Activated naive CD4-positive, alpha-beta T cell treated with anti-CD3 and anti-CD28 coated beads for 36 hours (primary cell): Measurements from ENCODE around the gene RARRES2. TPM values are rescaled to one million over a fixed set of nuclear protein-coding genes. Genes with fewer than 3 reads are reported as not detected.

Source experiments
- CTCF ChIA-PET: fragments of 350-600 bp; sonication (Branson Sonifier 250); formaldehyde crosslinking; loops from one replicate; lab custom pipeline; 2021; ENCODE audit warnings: antibody characterized with exemption; lab: Charles Lee
- DNase-seq: peaks from one replicate; pipeline ENCODE4 v3.0.0-alpha.2; 2020
- H3K27ac Mint-ChIP-seq: one replicate; pipeline ENCODE4 v1.8.0; 2021; ENCODE audit warnings: mild to moderate bottlenecking, mixed read lengths
- H3K27me3 Mint-ChIP-seq: one replicate; pipeline ENCODE4 v1.8.0; 2021; ENCODE audit warnings: low read depth, mixed read lengths
- H3K36me3 Mint-ChIP-seq: one replicate; pipeline ENCODE4 v1.8.0; 2021; ENCODE audit warnings: low read depth, mixed read lengths
- H3K4me1 Mint-ChIP-seq: one replicate; pipeline ENCODE4 v1.8.0; 2021; ENCODE audit warnings: low read depth, mixed read lengths
- H3K4me3 Mint-ChIP-seq: one replicate; pipeline ENCODE4 v1.8.0; 2021; ENCODE audit warnings: mild to moderate bottlenecking, moderate library complexity, mixed read lengths
- H3K9me3 Mint-ChIP-seq: one replicate; pipeline ENCODE4 v1.8.0; 2021; ENCODE audit warnings: mixed read lengths
- intact Hi-C: fragments of 100-400 bp; cut with micrococcal nuclease; formaldehyde crosslinking; loops from one replicate; pipeline ENCODE4 v1.15.1; 2023
- total RNA-seq, 2 experiments: library from RNA; stranded (reverse); gene quantifications; one replicate each; pipeline ENCODE4 v1.2.3, GENCODE V29; 2021

Gene RARRES2
- total RNA-seq, 2 experiments from 2014 or later, result not detected

GRCh38 chr7:150368096-150368883, 26.9 kb upstream of the RARRES2 start, which contains the start of gene REPIN1:
REPIN1 (plus strand) TSS chr7:150368822; CDS start chr7:150369712, 890 bp downstream.
- Mint-ChIP-seq H3K36me3 (peaks cover 11% of the 10 kb centered on the region), H3K4me3 (peak within 1 kb of the TSS; percentile 94), H3K27me3 (no peaks in the 10 kb centered on the region), H3K9me3 (no peaks in the 10 kb centered on the region), H3K27ac (peak within 1 kb of the TSS; percentile 95), H3K4me1 (peaks cover 45% of the 10 kb centered on the region)
- peak; percentile 84 for DNase-seq
- CTCF ChIA-PET, result interaction anchor here (3.4 kb wide), 1 partner anchor 12 kb away, joined by 22 read pairs; no protein-coding TSS in a partner anchor
- intact Hi-C loops, result loop anchor here (1.0 to 5.0 kb wide), 4 partner anchors 11 to 389 kb away; partner anchors contain the start of gene GIMAP7

GRCh38 chr7:150367677-150368095, 26.3 kb upstream of the RARRES2 start:
- DNase-seq, result no peak
- intact Hi-C loops, result loop anchor here (1.0 to 5.0 kb wide), 4 partner anchors 10 to 389 kb away; partner anchors contain the start of gene GIMAP7
- CTCF ChIA-PET, result interaction anchor here (1.2 to 3.4 kb wide), 4 partner anchors 10 to 51 kb away, joined by 3 to 22 read pairs (median 8); no protein-coding TSS in a partner anchor
- H3K4me3 Mint-ChIP-seq, result peak overlapping the region; percentile 80
- H3K27me3 Mint-ChIP-seq, result no peaks in the 10 kb centered on the region
- H3K4me1 Mint-ChIP-seq, result peaks cover 45% of the 10 kb centered on the region
- H3K9me3 Mint-ChIP-seq, result no peaks in the 10 kb centered on the region
- peaks cover 6% of the 10 kb centered on the region for H3K36me3 Mint-ChIP-seq
- H3K27ac Mint-ChIP-seq, result peak overlapping the region; percentile 94

DNA sequence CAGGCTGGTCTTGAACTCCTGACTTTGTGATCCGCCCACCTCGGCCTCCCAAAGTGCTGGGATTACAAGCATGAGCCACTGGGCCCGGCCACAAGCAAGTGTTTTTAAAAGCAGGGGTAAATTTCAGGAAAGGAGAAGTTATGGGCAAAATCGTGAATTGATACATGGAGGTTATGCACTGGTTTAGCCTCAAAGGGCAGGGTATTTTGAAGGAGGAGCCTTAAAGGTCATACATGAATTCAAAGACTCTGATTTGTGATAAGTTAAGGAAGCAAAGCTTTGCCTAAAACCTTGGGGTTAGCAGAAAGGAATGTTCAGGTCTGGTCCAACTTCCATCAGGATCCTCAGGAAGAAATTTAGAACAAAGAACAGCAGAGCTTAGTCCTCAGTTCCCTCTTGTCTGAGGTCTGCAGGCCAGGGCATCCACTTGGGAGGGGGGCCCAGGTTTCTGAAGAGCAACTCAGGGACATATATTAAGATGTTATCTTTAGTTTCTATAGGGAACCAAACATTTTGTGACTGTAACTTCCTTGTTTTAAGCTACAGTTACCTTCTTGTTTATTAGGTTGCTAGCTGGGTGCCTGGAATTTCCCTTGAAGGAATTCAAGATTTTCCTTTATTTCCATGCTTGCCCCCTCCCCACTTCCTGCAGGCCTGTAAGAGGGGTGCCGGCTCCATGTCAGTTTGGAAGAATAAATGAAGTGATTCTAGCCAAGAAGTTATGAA, 24.4 kb upstream of the RARRES2 start:
- Mint-ChIP-seq H3K27me3 (no peaks in the 10 kb centered on the region), H3K36me3 (peaks cover 3% of the 10 kb centered on the region)
- intact Hi-C loops, result loop anchor here (5.0 kb wide), 1 partner anchor 146 kb away; the partner anchor contains the start of gene GIMAP7

GRCh38 chr7:150365194-150365593, 23.8 kb upstream of the RARRES2 start:
- no peaks in the 10 kb centered on the region for H3K27me3 Mint-ChIP-seq
- no peak overlapping the region for H3K4me3 Mint-ChIP-seq
- no peak overlapping the region for H3K27ac Mint-ChIP-seq
- no peaks in the 10 kb centered on the region for H3K9me3 Mint-ChIP-seq
- H3K36me3 Mint-ChIP-seq, result peaks cover 2% of the 10 kb centered on the region
- CTCF ChIA-PET, result interaction anchor here (0.5 to 1.1 kb wide), 4 partner anchors 10 to 862 kb away, joined by 3 to 4 read pairs (median 3); a partner anchor contains a TSS
- intact Hi-C loops, result loop anchor here (5.0 kb wide), 1 partner anchor 147 kb away; the partner anchor contains the start of gene GIMAP7
- DNase-seq, result no peak
- H3K4me1 Mint-ChIP-seq, result peaks cover 40% of the 10 kb centered on the region

More for the DNA sequence above, 24.4 kb upstream of the RARRES2 start:
- no peak for DNase-seq
- no peaks in the 10 kb centered on the region for H3K9me3 Mint-ChIP-seq
- CTCF ChIA-PET, result interaction anchor here (0.5 to 1.1 kb wide), 5 partner anchors 9 to 863 kb away, joined by 3 to 6 read pairs (median 3); a partner anchor contains a TSS
- H3K27ac Mint-ChIP-seq, result no peak overlapping the region
- H3K4me3 Mint-ChIP-seq, result no peak overlapping the region
- peaks cover 46% of the 10 kb centered on the region for H3K4me1 Mint-ChIP-seq

GRCh38 chr7:150363872-150364271, 22.4 kb upstream of the RARRES2 start:
- Mint-ChIP-seq H3K27me3 (no peaks in the 10 kb centered on the region), H3K36me3 (peaks cover under 1% of the 10 kb centered on the region), H3K4me1 (peaks cover 46% of the 10 kb centered on the region), H3K4me3 (no peak overlapping the region), H3K27ac (no peak overlapping the region), H3K9me3 (no peaks in the 10 kb centered on the region)
- DNase-seq, result no peak
- CTCF ChIA-PET, result no interaction called here
- intact Hi-C loops, result no loop called here

- CTCF ChIA-PET, result no interaction called here
- Mint-ChIP-seq H3K4me1 (peaks cover 51% of the 10 kb centered on the region), H3K27ac (no peak overlapping the region), H3K36me3 (no peaks in the 10 kb centered on the region), H3K4me3 (no peak overlapping the region), H3K9me3 (no peaks in the 10 kb centered on the region), H3K27me3 (no peaks in the 10 kb centered on the region)
- intact Hi-C loops, result no loop called here
- no peak for DNase-seq
These were observed 21.9 kb upstream of the RARRES2 start for GRCh38 chr7:150363370-150363769.

DNA sequence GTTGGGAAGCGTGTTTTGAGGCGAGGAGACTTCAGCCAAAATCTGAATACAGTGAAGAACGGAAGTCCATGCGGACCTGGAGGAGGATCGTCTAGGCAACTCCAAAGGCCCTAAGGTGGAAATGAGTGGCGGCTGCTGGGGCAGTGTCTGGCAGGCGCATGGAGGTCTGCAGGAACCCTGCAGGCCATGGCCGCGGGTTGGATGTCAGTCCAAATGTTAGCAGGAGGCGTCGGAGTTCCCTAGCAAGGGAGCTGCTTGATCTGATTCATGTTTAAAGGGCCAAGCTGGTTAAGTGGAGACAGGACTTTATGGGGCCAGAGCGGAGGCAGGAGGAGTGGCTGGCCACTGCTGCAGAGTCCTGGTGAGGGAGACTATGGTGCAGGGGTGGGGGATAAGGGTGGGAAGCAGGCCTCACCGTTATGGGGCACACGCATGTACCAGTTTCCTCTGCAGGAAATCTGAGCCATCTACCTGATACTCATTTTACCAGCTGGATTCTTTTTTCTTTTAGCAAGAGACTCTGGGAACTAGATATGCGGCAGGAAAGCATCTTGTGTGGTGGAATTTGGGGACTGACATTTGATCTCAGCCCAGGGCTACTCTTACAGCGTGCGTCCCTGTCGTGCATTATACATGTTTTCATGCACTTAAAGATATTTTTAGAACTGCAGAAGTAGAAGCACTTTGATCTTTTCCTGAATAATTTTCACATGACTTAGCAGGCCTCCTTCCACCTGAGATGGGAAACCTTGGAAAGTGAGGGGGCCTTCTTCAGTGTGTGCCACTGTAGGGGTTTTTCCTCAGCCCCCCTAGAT, 20.6 kb upstream of the RARRES2 start:
- H3K36me3 Mint-ChIP-seq, result no peaks in the 10 kb centered on the region
- no peak overlapping the region for H3K4me3 Mint-ChIP-seq
- no peak for DNase-seq
- intact Hi-C loops, result no loop called here
- H3K27me3 Mint-ChIP-seq, result no peaks in the 10 kb centered on the region
- CTCF ChIA-PET, result interaction anchor here (0.7 to 1.4 kb wide), 2 partner anchors 9 to 60 kb away, joined by 3 to 4 read pairs; no protein-coding TSS in a partner anchor
- H3K9me3 Mint-ChIP-seq, result no peaks in the 10 kb centered on the region
- no peak overlapping the region for H3K27ac Mint-ChIP-seq
- H3K4me1 Mint-ChIP-seq, result peaks cover 55% of the 10 kb centered on the region

DNA sequence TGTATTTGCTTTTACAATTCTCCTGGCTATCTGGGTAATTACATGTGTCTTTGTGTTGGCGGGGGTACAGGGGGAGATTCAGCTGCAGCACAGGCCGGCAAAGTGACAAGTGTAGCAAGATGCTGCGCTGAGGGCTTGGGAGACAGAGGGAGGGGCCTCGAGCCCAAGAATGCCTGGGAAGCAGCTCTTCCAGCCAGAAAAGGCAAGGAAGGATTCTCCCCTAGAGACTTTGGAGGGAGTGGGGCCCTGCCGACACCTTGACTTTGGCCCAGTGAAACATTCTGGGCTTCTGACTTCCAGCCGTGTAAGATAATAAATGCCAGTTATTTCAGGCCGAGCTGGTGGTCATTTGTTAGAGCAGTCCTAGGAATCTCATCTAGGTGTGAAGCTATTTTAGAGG, 20.0 kb upstream of the RARRES2 start:
- Mint-ChIP-seq H3K4me3 (no peak overlapping the region), H3K9me3 (no peaks in the 10 kb centered on the region), H3K27ac (no peak overlapping the region), H3K36me3 (no peaks in the 10 kb centered on the region), H3K4me1 (peaks cover 58% of the 10 kb centered on the region), H3K27me3 (no peaks in the 10 kb centered on the region)
- no peak for DNase-seq
- intact Hi-C loops, result no loop called here
- CTCF ChIA-PET, result interaction anchor here (1.4 kb wide), 1 partner anchor 60 kb away, joined by 4 read pairs; no protein-coding TSS in a partner anchor

- Mint-ChIP-seq H3K27ac (no peak overlapping the region), H3K36me3 (no peaks in the 10 kb centered on the region), H3K4me3 (no peak overlapping the region), H3K9me3 (no peaks in the 10 kb centered on the region), H3K27me3 (no peaks in the 10 kb centered on the region), H3K4me1 (peaks cover 54% of the 10 kb centered on the region)
- no peak for DNase-seq
- CTCF ChIA-PET, result interaction anchor here (1.4 kb wide), 1 partner anchor 61 kb away, joined by 4 read pairs; no protein-coding TSS in a partner anchor
- intact Hi-C loops, result no loop called here
These were observed 19.1 kb upstream of the RARRES2 start for GRCh38 chr7:150360363-150361058.

- DNase-seq, result no peak
- CTCF ChIA-PET, result no interaction called here
- Mint-ChIP-seq H3K27me3 (no peaks in the 10 kb centered on the region), H3K9me3 (no peaks in the 10 kb centered on the region), H3K36me3 (no peaks in the 10 kb centered on the region), H3K4me3 (no peak overlapping the region), H3K4me1 (peaks cover 50% of the 10 kb centered on the region), H3K27ac (no peak overlapping the region)
- intact Hi-C loops, result loop anchor here (5.0 kb wide), 2 partner anchors 158 to 487 kb away; partner anchors contain the start of gene ATP6V0E2
These were observed 18.4 kb upstream of the RARRES2 start for GRCh38 chr7:150359622-150360362.
